Nephron progenitor cell (in vitro differentiated cells): ENCODE measurements around the gene HS1BP3.

Source experiments
- DNase-seq: peaks from one replicate; pipeline ENCODE4 v3.0.0; 2021
- H3K27ac Mint-ChIP-seq: 2 replicates; pipeline ENCODE4 v1.8.0; 2021; ENCODE audit warnings: mild to moderate bottlenecking, moderate library complexity, mixed read lengths
- H3K27me3 Mint-ChIP-seq: 2 replicates; pipeline ENCODE4 v1.8.0; 2021; ENCODE audit warnings: mild to moderate bottlenecking, low read depth, mixed read lengths; ENCODE audit not compliant: poor library complexity
- H3K36me3 Mint-ChIP-seq: 2 replicates; pipeline ENCODE4 v1.8.0; 2021; ENCODE audit warnings: low read depth, mixed read lengths
- H3K4me1 Mint-ChIP-seq: 2 replicates; pipeline ENCODE4 v1.8.0; 2021; ENCODE audit warnings: mixed read lengths
- H3K4me3 Mint-ChIP-seq: 2 replicates; pipeline ENCODE4 v1.8.0; 2021; ENCODE audit warnings: mild to moderate bottlenecking, moderate library complexity, mixed read lengths
- H3K9me3 Mint-ChIP-seq: 2 replicates; pipeline ENCODE4 v1.8.0; 2021; ENCODE audit warnings: mild to moderate bottlenecking, moderate library complexity, mixed read lengths
- CTCF ChIP-seq: fragments of 200-600 bp; sonication (generic); IDR thresholded peaks from 2 replicates; pipeline ENCODE4 v1.5.0; 2021; ENCODE audit warnings: antibody characterized with exemption

The HS1BP3 gene

GRCh38 chr2:20633001-20633400 lies 17.9 kb downstream of the HS1BP3 start:
- H3K36me3 Mint-ChIP-seq, result no peaks in the 10 kb centered on the region
- peaks cover 7% of the 10 kb centered on the region for H3K27me3 Mint-ChIP-seq
- TF ChIP-seq CTCF, result no peak
- no peak overlapping the region for H3K27ac Mint-ChIP-seq
- no peak overlapping the region for H3K4me3 Mint-ChIP-seq
- peaks cover 38% of the 10 kb centered on the region for H3K4me1 Mint-ChIP-seq
- DNase-seq, result no peak
- H3K9me3 Mint-ChIP-seq, result no peaks in the 10 kb centered on the region

GRCh38 chr2:20632446-20632990 lies 18.4 kb downstream of the HS1BP3 start:
- H3K27me3 Mint-ChIP-seq, result peaks cover 7% of the 10 kb centered on the region
- H3K9me3 Mint-ChIP-seq, result no peaks in the 10 kb centered on the region
- no peak for DNase-seq
- no peaks in the 10 kb centered on the region for H3K36me3 Mint-ChIP-seq
- H3K4me1 Mint-ChIP-seq, result peaks cover 43% of the 10 kb centered on the region
- H3K27ac Mint-ChIP-seq, result no peak overlapping the region
- no peak overlapping the region for H3K4me3 Mint-ChIP-seq
- TF ChIP-seq CTCF, result no peak

DNA sequence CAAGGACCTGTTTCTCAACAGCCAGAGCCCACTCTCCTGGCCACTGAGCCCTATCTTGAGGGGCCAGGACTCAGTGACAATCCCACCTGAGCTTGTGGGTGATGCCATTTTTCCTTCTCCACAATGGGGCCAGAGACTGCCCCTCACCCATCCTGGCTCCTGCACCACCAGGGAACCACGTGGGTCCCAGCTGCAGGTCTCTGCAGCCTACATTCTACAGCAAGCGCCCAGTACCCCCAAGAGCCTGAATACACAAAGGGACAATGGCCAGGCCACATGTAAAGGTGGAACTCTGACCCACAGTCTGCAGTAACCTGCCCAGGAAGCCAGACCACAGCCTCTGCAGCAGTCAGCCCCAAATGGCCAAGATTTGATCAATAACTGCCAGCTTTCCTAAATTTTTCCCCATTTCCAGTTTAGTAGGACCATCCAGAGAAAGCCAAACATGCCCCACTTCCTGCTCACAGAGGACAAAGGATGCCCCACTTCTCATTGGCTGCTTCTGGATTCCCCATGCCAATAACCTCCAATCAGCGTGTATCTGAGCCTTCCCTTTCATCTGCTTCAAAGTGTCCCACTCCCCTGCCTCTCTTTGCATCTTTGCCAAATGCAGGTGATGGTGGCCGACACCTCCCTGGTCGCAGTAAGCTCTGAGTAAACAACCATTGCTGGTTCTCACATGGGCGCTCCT lies 19.1 kb downstream of the HS1BP3 start:
- H3K9me3 Mint-ChIP-seq, result no peaks in the 10 kb centered on the region
- peaks cover 50% of the 10 kb centered on the region for H3K4me1 Mint-ChIP-seq
- H3K36me3 Mint-ChIP-seq, result no peaks in the 10 kb centered on the region
- no peak for TF ChIP-seq CTCF
- peaks cover 7% of the 10 kb centered on the region for H3K27me3 Mint-ChIP-seq
- H3K4me3 Mint-ChIP-seq, result no peak overlapping the region
- no peak overlapping the region for H3K27ac Mint-ChIP-seq
- no peak for DNase-seq

DNA sequence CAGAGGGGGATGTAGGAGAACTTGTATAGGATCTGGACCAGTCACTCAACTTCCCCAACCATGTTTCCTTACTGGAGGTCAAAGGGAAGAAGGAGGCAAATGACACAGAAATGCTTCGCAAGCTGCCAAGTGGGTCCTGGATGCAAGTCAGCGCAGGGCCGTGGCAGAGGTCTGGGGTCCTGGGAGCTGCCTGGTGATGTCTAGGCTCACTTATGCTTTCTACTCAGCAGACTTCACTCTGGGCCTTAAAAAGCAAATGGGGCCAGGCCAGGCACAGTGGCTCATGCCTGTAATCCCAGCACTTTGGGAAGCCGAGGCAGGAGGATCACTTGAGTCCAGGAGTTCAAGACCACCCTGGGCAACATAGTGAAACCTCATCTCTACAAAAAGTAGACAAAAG lies 19.9 kb downstream of the HS1BP3 start:
- DNase-seq, result no peak
- Mint-ChIP-seq H3K27me3 (peaks cover 7% of the 10 kb centered on the region), H3K4me1 (peaks cover 56% of the 10 kb centered on the region), H3K4me3 (no peak overlapping the region), H3K9me3 (no peaks in the 10 kb centered on the region), H3K36me3 (no peaks in the 10 kb centered on the region), H3K27ac (no peak overlapping the region)
- TF ChIP-seq CTCF, result no peak

GRCh38 chr2:20629581-20630171 lies 21.2 kb downstream of the HS1BP3 start:
- H3K9me3 Mint-ChIP-seq, result no peaks in the 10 kb centered on the region
- peaks cover 7% of the 10 kb centered on the region for H3K27me3 Mint-ChIP-seq
- DNase-seq, result no peak
- no peak overlapping the region for H3K4me3 Mint-ChIP-seq
- no peaks in the 10 kb centered on the region for H3K36me3 Mint-ChIP-seq
- peaks cover 55% of the 10 kb centered on the region for H3K4me1 Mint-ChIP-seq
- no peak overlapping the region for H3K27ac Mint-ChIP-seq
- no peak for TF ChIP-seq CTCF

DNA sequence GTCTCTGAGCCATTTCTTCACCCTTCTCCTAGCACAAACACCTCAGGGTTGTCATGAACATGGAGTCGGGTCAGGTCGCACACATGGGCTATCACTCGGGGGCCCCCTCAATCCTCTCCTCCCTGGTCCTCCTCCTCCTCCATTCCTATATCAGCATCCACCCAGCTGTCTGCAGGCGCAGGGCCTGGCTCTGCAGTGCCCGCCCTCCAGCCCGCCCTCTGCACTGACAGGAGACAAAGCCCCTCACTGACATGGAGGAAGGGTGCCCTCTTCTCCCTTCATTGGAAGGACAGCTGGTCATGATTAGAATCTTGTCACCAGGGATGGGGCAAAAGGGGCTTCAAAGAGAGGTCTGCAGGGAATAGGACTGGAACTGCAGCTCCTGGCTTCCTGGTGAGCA lies 21.7 kb downstream of the HS1BP3 start:
- Mint-ChIP-seq H3K27ac (no peak overlapping the region), H3K4me3 (no peak overlapping the region)
- no peak for TF ChIP-seq CTCF

More for the DNA sequence above, 21.7 kb downstream of the HS1BP3 start:
- H3K9me3 Mint-ChIP-seq, result no peaks in the 10 kb centered on the region
- peaks cover 7% of the 10 kb centered on the region for H3K27me3 Mint-ChIP-seq
- H3K4me1 Mint-ChIP-seq, result peaks cover 59% of the 10 kb centered on the region
- no peaks in the 10 kb centered on the region for H3K36me3 Mint-ChIP-seq
- no peak for DNase-seq
